Activated CD4-positive, alpha-beta T cell treated with anti-CD3 and anti-CD28 coated beads, Interleukin-2, Interleukin-6, amounts not matched to agents 100 ng/mL and 50 ng/mL, durations not matched to agents 16 hours and 8 hours (primary cell): ENCODE measurements around the gene SIRPA.

Experiments
- DNase-seq: peaks from one replicate; pipeline ENCODE4 v3.0.0-alpha.2; 2020

SIRPA gene

GRCh38 chr20:1890469-1891262 lies 4.5 kb upstream of the SIRPA start:
- DNase-seq = no peak

GRCh38 chr20:1891263-1892118 lies 3.7 kb upstream of the SIRPA start:
- DNase-seq = no peak

GRCh38 chr20:1892119-1892385 lies 3.2 kb upstream of the SIRPA start:
- no peak for DNase-seq

GRCh38 chr20:1893721-1894470 lies 1.3 kb upstream of the SIRPA start:
- no peak for DNase-seq

- no peak for DNase-seq
Observed at GRCh38 chr20:1894471-1894950, 696 bp upstream of the SIRPA start.

- no peak for DNase-seq
Observed at GRCh38 chr20:1895674-1896483, 672 bp downstream of the SIRPA start.

GRCh38 chr20:1896484-1897258 lies 1.5 kb downstream of the SIRPA start:
- DNase-seq = no peak

GRCh38 chr20:1897541-1897940 lies 2.3 kb downstream of the SIRPA start:
- DNase-seq = no peak

- no peak for DNase-seq
Observed at GRCh38 chr20:1897965-1898464, 2.8 kb downstream of the SIRPA start.

GRCh38 chr20:1898482-1899240 lies 3.5 kb downstream of the SIRPA start:
- DNase-seq = no peak

GRCh38 chr20:1899241-1899525 lies 4.0 kb downstream of the SIRPA start:
- no peak for DNase-seq

GRCh38 chr20:1900321-1900801 lies 5.2 kb downstream of the SIRPA start:
- DNase-seq = no peak

GRCh38 chr20:1901704-1902103 lies 6.5 kb downstream of the SIRPA start:
- no peak for DNase-seq

- DNase-seq = no peak
Observed at GRCh38 chr20:1902188-1902587, 7.0 kb downstream of the SIRPA start.

- DNase-seq = no peak
Observed at GRCh38 chr20:1904135-1904534, 8.9 kb downstream of the SIRPA start.

- no peak for DNase-seq
Observed at GRCh38 chr20:1905009-1905408, 9.8 kb downstream of the SIRPA start.

GRCh38 chr20:1905693-1906092 lies 10.5 kb downstream of the SIRPA start:
- no peak for DNase-seq

GRCh38 chr20:1906361-1907051 lies 11.3 kb downstream of the SIRPA start:
- DNase-seq = no peak

- DNase-seq = no peak
Observed at GRCh38 chr20:1907586-1907985, 12.4 kb downstream of the SIRPA start.

- DNase-seq = no peak
Observed at GRCh38 chr20:1908191-1908590, 13.0 kb downstream of the SIRPA start.
